Left lung (tissue), 10 donors: Measurements from ENCODE around the gene CIB4. TPM values are rescaled to one million over a fixed set of nuclear protein-coding genes. Genes with fewer than 3 reads are reported as not detected.

ENCODE experiments used
- ATAC-seq: fragments of 200-7000 bp; cut with Tn5 transposase; one replicate; pipeline ENCODE4 v1.9.1; 2020; ENCODE audit warnings: moderate library complexity
- DNase-seq, 4 donors: peaks; one replicate each; pipeline ENCODE4 v3.0.0-alpha.2; 2013 to 2020
- H3K27ac ChIP-seq, 2 donors: fragments of 200-600 bp; sonication (generic) in 1 of 2; one replicate each; pipeline versions ENCODE4 v1.5.0 to v1.8.0; 2020 to 2021
- H3K27me3 ChIP-seq, 2 donors: fragments of 200-600 bp; sonication (generic) in 1 of 2; one replicate each; pipeline versions ENCODE4 v1.5.0 to v1.8.0; 2020 to 2021
- H3K36me3 ChIP-seq, 2 donors: fragments of 200-600 bp; sonication (generic) in 1 of 2; one replicate each; pipeline versions ENCODE4 v1.5.0 to v1.8.0; 2020 to 2021
- H3K4me1 ChIP-seq, 2 donors: fragments of 200-600 bp; one replicate each; pipeline ENCODE4 v1.8.0; 2021
- H3K4me3 ChIP-seq, 2 donors: fragments of 200-600 bp; sonication (generic) in 1 of 2; one replicate each; pipeline versions ENCODE4 v1.5.0 to v1.8.0; 2020 to 2021; ENCODE audit warnings: mild to moderate bottlenecking in 1 of 2
- H3K9me3 ChIP-seq, 2 donors: fragments of 200-600 bp; sonication (generic) in 1 of 2; one replicate each; pipeline versions ENCODE4 v1.5.0 to v1.8.0; 2020 to 2021
- CTCF ChIP-seq, 2 donors: fragments of 200-600 bp; sonication (generic) in 1 of 2; IDR thresholded peaks; one replicate each; pipeline versions ENCODE4 v1.5.0 to v1.8.0; 2021; ENCODE audit warnings: antibody characterized with exemption in 2 of 2
- intact Hi-C, 2 donors: fragments of 100-400 bp; cut with DNase I; formaldehyde crosslinking; loops; one replicate each; pipeline versions ENCODE4 v1.11.2 to v1.14.2; 2022
- polyA plus RNA-seq, 6 donors: library from polyadenylated mRNA; unstranded; fragments of 120-200 nt; gene quantifications; one replicate each; pipeline ENCODE4 v1.2.1, GENCODE V29; 2013; ENCODE audit not compliant: insufficient read length in 6 of 6
- total RNA-seq, 2 donors: library from RNA; stranded (reverse); fragmentation: NEBNext Ultra II Directional; extraction: Animal tissue kit (Norgen Biotek cat#: 25700); gene quantifications; one replicate each; pipeline ENCODE4 v1.2.1, GENCODE V29; 2021
- donor health status: DM: no; HTN: yes; CAD: no.
- donor health status: DM: no; HTN: no; CAD: no.

CIB4 gene
- total and polyA plus RNA-seq, 8 donors: 1.0 to 2.4 (median 1.8) TPM; not detected in 2

- DNase-seq (peak in 2 of 4 donors; percentile 7 to 40), ATAC-seq (no peak)
- no peak overlapping the region for H3K4me3 ChIP-seq
- H3K27ac ChIP-seq: no peak overlapping the region
- no peaks in the 10 kb centered on the region for H3K4me1 ChIP-seq
- intact Hi-C loops: no loop called here
- no peak for TF ChIP-seq CTCF (IDR thresholded peaks at IDR 0.05)
- peaks cover 0 to 58% of the 10 kb centered on the region in 2 donors for H3K27me3 ChIP-seq
- no peaks in the 10 kb centered on the region for H3K36me3 ChIP-seq
- H3K9me3 ChIP-seq: no peaks in the 10 kb centered on the region
Observed at GRCh38 chr2:26575836-26576564, 65.2 kb downstream of the CIB4 start.

GRCh38 chr2:26574900-26575560 is 66.1 kb downstream of the CIB4 start:
- Histone ChIP-seq H3K9me3 (no peaks in the 10 kb centered on the region), H3K27me3 (peaks cover 0 to 57% of the 10 kb centered on the region in 2 donors), H3K36me3 (no peaks in the 10 kb centered on the region), H3K4me3 (no peak overlapping the region), H3K4me1 (no peaks in the 10 kb centered on the region), H3K27ac (no peak overlapping the region)
- no peak for TF ChIP-seq CTCF (IDR thresholded peaks at IDR 0.05)
- intact Hi-C loops: no loop called here
- no peak for ATAC-seq
- peak in 2 of 4 donors; percentile 11 to 71 for DNase-seq

GRCh38 chr2:26574066-26574899 is 66.9 kb downstream of the CIB4 start:
- DNase-seq: peak in 2 of 4 donors; percentile 20 to 45
- Histone ChIP-seq H3K4me3 (no peak overlapping the region), H3K4me1 (no peaks in the 10 kb centered on the region), H3K9me3 (no peaks in the 10 kb centered on the region), H3K27me3 (peaks cover 0 to 55% of the 10 kb centered on the region in 2 donors), H3K27ac (no peak overlapping the region), H3K36me3 (no peaks in the 10 kb centered on the region)
- no peak for ATAC-seq
- intact Hi-C loops: no loop called here
- TF ChIP-seq CTCF (IDR thresholded peaks at IDR 0.05): no peak

GRCh38 chr2:26573241-26573925 is 67.8 kb downstream of the CIB4 start:
- DNase-seq (peak in 2 of 4 donors; percentile 24 to 71), ATAC-seq (no peak)
- intact Hi-C loops: no loop called here
- Histone ChIP-seq H3K4me1 (no peaks in the 10 kb centered on the region), H3K9me3 (no peaks in the 10 kb centered on the region), H3K27me3 (peaks cover 0 to 57% of the 10 kb centered on the region in 2 donors), H3K27ac (no peak overlapping the region), H3K36me3 (no peaks in the 10 kb centered on the region), H3K4me3 (no peak overlapping the region)
- TF ChIP-seq CTCF (IDR thresholded peaks at IDR 0.05): no peak
